Neuron (in vitro differentiated cells): Measurements from ENCODE around the gene DHRS4.
"Not testable (repeated sequence)": the region's sequence is repeated elsewhere in the genome, so short reads cannot be mapped to it uniquely, and the experiment has no call there.

Source experiments
- H2AFZ ChIP-seq: one replicate; pipeline ENCODE4 v1.6.1; 2013; ENCODE audit warnings: low read depth, mild to moderate bottlenecking, inconsistent platforms, low read length, moderate library complexity
- H3K27me3 ChIP-seq: one replicate; pipeline ENCODE4 v1.6.1; 2013; ENCODE audit warnings: low read length; ENCODE audit not compliant: insufficient read depth
- H3K36me3 ChIP-seq: one replicate; pipeline ENCODE4 v1.6.1; 2013; ENCODE audit warnings: low read length; ENCODE audit not compliant: insufficient read depth
- H3K4me1 ChIP-seq: one replicate; pipeline ENCODE4 v1.6.1; 2013; ENCODE audit warnings: low read length; ENCODE audit not compliant: insufficient read depth
- H3K4me3 ChIP-seq: 2 replicates; pipeline ENCODE4 v1.5.1; 2013; ENCODE audit warnings: mild to moderate bottlenecking, low read length, moderate library complexity
- H3K9me3 ChIP-seq: one replicate; pipeline ENCODE4 v1.6.1; 2013; ENCODE audit warnings: low read length

Gene DHRS4

DNA sequence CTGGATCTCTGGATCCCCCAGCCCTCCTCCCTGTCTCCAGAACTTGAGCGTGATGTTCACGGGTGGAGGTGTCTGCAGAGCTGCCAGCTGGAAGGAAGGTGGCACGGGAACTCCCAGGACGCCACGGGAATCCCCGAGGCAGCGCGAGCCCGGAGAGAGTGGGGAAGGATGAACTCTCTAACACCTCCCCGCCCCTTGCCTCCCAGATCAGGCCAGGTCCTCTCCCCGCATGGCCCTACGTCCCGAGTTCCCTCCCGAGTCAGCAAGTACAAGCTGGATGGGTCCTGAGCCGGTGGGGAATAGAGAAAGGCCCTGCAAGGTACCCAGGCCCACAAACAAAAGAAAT, 52.9 kb downstream of the DHRS4 start:
- H3K4me1 ChIP-seq, H3K9me3 ChIP-seq, H3K27me3 ChIP-seq, H3K4me3 ChIP-seq, H2AFZ ChIP-seq, H3K36me3 ChIP-seq: not testable (repeated sequence)

DNA sequence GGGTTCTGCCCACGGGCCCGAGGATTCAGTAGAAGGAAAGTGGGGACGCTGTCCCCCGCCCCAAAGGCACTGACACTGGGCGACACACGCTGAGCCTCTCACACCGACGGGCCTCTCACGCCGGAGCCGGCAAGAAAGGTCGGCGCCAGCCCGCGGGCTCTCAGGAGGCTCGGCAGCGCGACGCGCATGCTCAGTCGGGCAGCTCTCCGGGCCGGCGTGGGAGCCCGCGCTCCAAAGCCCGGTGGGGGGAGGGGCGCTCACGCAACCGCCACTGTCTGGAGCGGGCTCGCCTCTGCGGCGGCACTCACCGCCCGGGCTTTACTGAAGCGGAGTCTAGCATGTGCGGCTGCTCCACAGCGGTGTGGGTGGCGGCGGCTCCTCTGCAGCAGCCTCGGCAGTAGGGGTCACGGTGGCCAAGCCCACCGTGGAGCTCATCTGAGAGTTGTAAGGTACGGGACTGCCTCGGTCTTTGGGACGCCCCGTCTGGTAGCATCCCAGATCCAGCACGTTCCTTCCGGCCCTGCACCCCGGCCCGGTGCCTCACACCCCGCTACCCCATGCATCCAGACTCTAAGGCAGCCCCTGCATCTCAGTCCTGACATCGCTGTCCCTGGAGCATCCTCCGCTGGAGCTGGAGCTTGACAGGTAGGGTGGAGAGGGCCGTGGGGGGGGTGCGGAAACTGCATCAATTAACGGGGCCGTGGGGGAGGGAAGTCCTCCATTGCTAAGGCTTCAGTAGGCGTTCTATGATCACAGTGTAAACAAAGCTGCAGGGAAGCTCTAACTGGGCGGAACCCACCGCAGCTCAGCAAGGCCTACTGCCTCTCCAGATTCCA, 53.5 kb downstream of the DHRS4 start:
- not testable (repeated sequence) for H3K9me3 ChIP-seq, H2AFZ ChIP-seq, H3K4me1 ChIP-seq, H3K27me3 ChIP-seq, H3K36me3 ChIP-seq, H3K4me3 ChIP-seq

DNA sequence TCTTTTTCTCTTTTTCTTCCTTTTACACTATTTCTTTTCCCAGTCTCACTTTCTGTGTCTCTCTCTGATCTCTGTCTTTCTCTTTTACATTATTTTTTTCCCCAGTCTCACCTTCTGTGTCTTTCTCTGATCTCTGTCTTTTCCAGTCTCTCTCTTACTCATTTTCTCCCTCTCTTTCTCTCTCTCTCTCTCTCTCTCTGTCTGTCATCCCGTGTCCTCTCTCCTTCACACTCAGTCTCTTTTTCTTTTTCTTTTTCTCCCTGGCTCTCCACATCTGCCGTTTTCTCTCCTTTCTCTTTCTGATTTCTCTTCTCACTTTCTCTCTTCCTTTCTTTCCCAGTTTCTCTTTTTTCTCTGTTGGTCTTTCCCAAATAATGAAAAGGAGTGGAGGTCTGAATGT, 57.5 kb downstream of the DHRS4 start:
- Histone ChIP-seq H3K4me3 (no peak overlapping the region), H3K4me1 (no peaks in the 10 kb centered on the region), H2AFZ (no peak overlapping the region), H3K27me3 (peaks cover 8% of the 10 kb centered on the region), H3K36me3 (no peaks in the 10 kb centered on the region), H3K9me3 (no peaks in the 10 kb centered on the region)

DNA sequence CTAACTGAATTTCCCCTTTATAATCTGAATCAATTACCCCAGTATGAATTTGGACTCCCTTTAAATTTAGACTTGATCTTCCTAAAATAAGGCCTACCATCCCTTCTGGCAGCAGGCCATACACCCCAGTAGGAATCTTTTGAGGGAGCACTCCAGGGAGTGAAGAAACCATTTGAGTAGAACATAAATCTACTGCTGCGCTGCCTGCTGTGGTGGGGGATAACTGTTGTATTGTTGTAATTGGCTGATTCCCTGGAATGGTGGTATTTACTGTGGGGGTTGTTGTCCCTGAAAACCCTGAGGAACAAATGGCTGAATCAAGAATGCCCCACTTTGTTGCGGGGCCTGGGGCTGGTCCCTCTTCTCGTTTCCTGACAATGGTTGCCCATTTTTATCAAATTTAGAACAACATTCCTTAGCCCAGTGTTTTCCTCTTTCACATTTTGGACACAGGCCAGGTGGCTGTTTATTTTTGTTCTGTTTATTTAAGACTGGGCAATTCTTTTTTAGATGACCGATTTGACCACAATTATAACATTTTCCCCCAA, 59.2 kb downstream of the DHRS4 start:
- not testable (repeated sequence) for H2AFZ ChIP-seq, H3K4me1 ChIP-seq, H3K36me3 ChIP-seq, H3K27me3 ChIP-seq, H3K4me3 ChIP-seq, H3K9me3 ChIP-seq

DNA sequence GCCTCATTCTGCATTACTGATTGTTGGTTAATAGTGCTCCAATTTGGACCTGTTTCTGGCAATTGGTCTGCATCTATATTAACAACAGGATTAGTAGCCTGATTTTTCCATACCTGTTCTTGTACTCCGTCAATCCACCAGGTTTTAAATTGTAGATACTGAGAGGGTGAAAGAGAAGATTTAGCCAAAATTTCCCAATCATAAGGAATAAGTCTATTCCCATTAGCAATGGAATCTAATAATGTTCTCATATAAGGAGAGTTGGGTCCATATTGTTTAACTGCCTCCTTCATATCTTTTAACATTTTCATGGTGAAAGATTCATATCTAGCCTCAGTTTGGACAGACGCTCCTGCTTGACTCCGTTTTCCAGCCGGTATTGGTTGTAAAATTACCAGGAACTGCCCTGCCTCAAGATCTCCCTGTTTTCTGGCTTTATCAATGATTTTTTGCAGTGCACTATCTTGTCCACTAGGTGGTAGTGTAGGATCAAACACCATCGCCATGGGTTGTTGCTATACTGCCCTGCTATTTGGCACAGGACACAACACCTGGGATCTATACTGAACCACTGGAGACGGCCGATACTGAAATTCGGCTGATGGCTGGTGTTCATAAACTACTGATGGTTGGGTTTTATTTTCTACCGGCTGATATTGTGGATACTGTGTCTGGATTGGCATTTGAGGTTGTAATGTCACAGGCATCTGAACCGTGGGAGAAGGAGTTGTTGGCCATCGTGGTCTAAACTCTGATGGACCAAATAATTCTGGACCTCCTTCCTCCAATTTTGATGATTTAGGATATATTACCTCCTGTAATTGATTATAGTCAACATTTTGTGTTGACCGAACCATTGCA, 60.3 kb downstream of the DHRS4 start:
- Histone ChIP-seq H3K9me3 (no peaks in the 10 kb centered on the region), H3K4me3 (no peak overlapping the region), H2AFZ (no peak overlapping the region), H3K4me1 (no peaks in the 10 kb centered on the region), H3K36me3 (no peaks in the 10 kb centered on the region), H3K27me3 (peaks cover 8% of the 10 kb centered on the region)

DNA sequence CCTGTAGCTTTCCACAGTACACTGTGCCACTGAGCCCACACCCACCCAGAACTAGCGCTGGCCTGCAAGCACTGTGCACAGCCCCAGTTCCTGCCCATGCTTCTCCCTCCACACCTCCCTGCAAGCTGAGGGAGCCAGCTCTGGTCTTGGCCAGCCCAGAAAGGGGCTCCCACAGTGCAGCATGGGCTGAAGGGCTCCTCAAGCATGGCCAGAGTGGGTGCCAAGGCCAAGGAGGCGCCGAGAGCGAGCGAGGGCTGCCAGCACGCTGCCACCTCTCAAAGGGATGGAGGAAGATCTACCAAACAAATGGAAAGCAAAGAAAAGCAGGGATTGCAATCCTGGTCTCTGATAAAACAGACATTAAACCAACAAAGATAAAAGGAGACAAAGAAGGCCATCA, 62.2 kb downstream of the DHRS4 start:
- H2AFZ ChIP-seq, H3K36me3 ChIP-seq, H3K9me3 ChIP-seq, H3K4me3 ChIP-seq, H3K27me3 ChIP-seq, H3K4me1 ChIP-seq: not testable (repeated sequence)
